ENCODE data around the gene PRCC.

The PRCC gene

GRCh38 chr1:156742801-156743200 lies 24.5 kb upstream of the PRCC start:
- Histone ChIP-seq H3K4me3 (ENCODE audit: low read depth, low read length) (no peak overlapping the region), H3K9me3 (ENCODE audit: severe bottlenecking) (no peaks in the 10 kb centered on the region), H3K36me3 (peaks cover 56% of the 10 kb centered on the region), H3K27me3 (ENCODE audit: insufficient read depth, low read depth, severe bottlenecking) (no peaks in the 10 kb centered on the region), H3K27ac (peak overlapping the region; percentile 35)
- no peak for TF ChIP-seq CTCF (IDR thresholded peaks at IDR 0.05; ENCODE audit: low read depth, low read length)
- no peak for DNase-seq

DNA sequence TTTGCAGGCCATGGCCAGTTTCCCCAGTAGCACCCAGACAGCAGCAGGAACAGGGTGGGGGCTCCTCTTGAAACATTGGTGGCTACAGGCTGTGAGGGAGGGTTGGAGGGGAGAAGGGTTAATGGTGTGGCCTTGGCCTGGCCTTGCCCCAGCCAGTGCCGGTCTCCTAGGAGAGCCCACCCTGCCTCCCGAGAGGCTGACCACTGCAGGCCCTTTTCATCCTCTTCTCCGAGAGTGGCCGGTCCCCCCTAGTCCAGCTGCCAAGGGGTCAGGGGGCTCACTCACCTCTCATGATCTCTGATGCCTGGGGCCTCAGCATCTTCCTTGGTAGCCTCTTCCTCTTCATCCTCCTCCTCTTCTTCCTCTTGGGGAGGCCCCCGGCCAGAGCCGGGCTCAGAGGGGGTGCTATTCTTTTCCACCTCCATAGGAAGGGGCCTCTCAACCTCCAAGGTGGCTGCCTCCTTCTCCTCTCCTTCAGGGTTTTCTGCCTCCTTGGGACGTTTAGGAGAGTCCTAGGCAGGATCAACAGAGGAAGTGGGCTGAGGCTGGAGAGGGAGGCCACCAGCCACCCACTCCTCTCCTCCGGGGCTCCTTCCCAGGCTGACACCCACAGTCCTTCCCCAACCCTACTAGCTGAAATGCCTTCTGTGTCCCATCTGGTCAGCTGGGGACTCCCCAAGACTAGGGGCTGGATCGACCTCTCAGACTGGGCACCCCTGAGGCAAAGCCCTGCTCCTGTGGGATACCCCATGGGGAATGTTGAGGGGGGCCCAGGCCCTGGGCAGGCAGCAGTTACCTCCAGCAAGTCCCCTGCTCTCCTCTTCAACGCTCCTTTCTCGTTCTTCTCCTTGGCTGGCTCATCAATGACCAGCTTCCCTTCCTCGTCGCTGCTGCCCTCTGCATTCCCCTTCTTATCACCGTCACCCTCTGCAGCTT lies 23.7 kb upstream of the PRCC start:
- H3K4me3 ChIP-seq (ENCODE audit: low read depth, low read length) = no peak overlapping the region
- TF ChIP-seq CTCF (IDR thresholded peaks at IDR 0.05; ENCODE audit: low read depth, low read length) = no peak
- no peak for DNase-seq
- H3K9me3 ChIP-seq (ENCODE audit: severe bottlenecking) = no peaks in the 10 kb centered on the region
- H3K27me3 ChIP-seq (ENCODE audit: insufficient read depth, low read depth, severe bottlenecking) = no peaks in the 10 kb centered on the region
- peak overlapping the region; percentile 35 for H3K27ac ChIP-seq
- peaks cover 58% of the 10 kb centered on the region for H3K36me3 ChIP-seq

GRCh38 chr1:156744344-156744743 lies 23.0 kb upstream of the PRCC start:
- peak overlapping the region; percentile 19 for H3K27ac ChIP-seq
- no peaks in the 10 kb centered on the region for H3K9me3 ChIP-seq (ENCODE audit: severe bottlenecking)
- H3K36me3 ChIP-seq = peaks cover 65% of the 10 kb centered on the region
- no peaks in the 10 kb centered on the region for H3K27me3 ChIP-seq (ENCODE audit: insufficient read depth, low read depth, severe bottlenecking)
- DNase-seq = no peak
- no peak overlapping the region for H3K4me3 ChIP-seq (ENCODE audit: low read depth, low read length)
- no peak for TF ChIP-seq CTCF (IDR thresholded peaks at IDR 0.05; ENCODE audit: low read depth, low read length)

GRCh38 chr1:156744786-156745419 lies 22.4 kb upstream of the PRCC start:
- Histone ChIP-seq H3K36me3 (peaks cover 71% of the 10 kb centered on the region), H3K27me3 (ENCODE audit: insufficient read depth, low read depth, severe bottlenecking) (no peaks in the 10 kb centered on the region), H3K4me3 (ENCODE audit: low read depth, low read length) (no peak overlapping the region), H3K9me3 (ENCODE audit: severe bottlenecking) (no peaks in the 10 kb centered on the region), H3K27ac (peak overlapping the region; percentile 99)
- DNase-seq = no peak
- no peak for TF ChIP-seq CTCF (IDR thresholded peaks at IDR 0.05; ENCODE audit: low read depth, low read length)

DNA sequence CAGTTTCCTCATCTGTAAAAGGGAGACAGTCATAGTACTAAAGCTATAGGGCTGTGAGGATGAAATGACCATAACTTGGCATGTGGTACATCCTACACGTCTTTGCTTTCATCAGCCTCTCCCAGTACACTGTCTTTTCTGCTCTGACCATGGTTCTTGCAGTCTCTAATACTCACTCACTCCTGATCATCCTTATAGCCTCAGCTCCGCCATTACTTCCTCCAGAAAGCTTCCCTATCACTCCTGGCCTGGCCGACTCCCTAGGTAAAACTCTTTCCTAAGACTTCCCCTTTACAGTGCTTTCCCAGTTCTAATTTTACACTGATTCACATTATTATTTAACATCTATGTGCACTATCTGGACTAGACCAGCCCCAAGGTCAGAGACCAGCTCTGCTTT lies 21.5 kb upstream of the PRCC start:
- no peaks in the 10 kb centered on the region for H3K9me3 ChIP-seq (ENCODE audit: severe bottlenecking)
- H3K27ac ChIP-seq = peak overlapping the region; percentile 99
- no peak for DNase-seq
- H3K36me3 ChIP-seq = peaks cover 78% of the 10 kb centered on the region
- no peak for TF ChIP-seq CTCF (IDR thresholded peaks at IDR 0.05; ENCODE audit: low read depth, low read length)
- H3K27me3 ChIP-seq (ENCODE audit: insufficient read depth, low read depth, severe bottlenecking) = no peaks in the 10 kb centered on the region
- no peak overlapping the region for H3K4me3 ChIP-seq (ENCODE audit: low read depth, low read length)

Data from WERI-Rb-1 (cell line).